ENCODE measurements around the gene ZFYVE28. TPM values are rescaled to one million over a fixed set of nuclear protein-coding genes. Genes with fewer than 3 reads are reported as not detected.
A peak's percentile ranks its signal among the peaks of the same experiment; 100 is the strongest.
"Not testable (repeated sequence)": the region's sequence is repeated elsewhere in the genome, so short reads cannot be mapped to it uniquely, and the experiment has no call there.

Gene ZFYVE28
- total RNA-seq, 2 donors from 2014 or later, result 2.7 to 9.9 TPM

DNA sequence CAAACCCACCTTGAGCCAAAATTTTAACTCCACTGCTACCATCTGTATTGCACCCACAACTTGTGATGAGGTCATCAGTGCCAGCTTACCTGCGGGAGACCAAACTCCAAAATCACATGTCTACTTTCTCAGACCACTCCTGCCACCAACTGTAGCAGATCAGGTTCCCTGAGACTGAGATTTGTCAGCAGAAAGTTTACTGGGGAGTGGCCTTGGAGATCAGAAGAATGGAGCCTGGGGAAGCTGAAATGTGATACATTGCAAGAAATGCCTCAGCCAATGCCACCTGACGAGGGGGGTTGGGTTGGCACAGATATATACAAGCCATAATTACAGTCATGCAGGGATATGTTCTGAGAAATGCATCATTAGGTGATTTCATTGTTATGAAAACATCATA is 195.6 kb downstream of the ZFYVE28 start:
- no peak for DNase-seq (ENCODE audit: low spot score in 2 of 2)
- Mint-ChIP-seq H3K27ac (peak overlapping the region in 1 of 2 donors; percentile 55), H3K9me3 (no peaks in the 10 kb centered on the region), H3K36me3 (no peaks in the 10 kb centered on the region)
- ATAC-seq, result no peak

DNA sequence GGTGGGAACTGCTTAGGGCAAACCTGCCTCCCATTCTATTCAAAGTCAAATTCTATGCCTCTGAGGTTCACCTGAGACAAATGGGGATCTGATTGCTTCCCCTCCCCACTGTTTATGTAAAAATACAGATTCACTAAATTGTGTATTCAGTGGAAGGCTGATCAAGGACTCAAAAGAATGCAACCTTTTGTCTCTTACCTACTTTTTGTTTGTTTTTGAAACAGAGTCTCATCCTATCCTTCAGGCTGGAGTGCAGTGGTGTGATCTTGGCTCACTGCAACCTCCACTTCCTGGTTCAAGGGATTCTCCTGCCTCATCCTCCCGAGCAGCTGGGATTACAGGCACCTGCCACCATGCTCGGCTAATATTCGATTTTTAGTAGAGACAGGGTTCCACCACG is 197.1 kb downstream of the ZFYVE28 start:
- H3K9me3 Mint-ChIP-seq; DNase-seq (ENCODE audit: low spot score in 2 of 2); H3K27ac Mint-ChIP-seq; H3K36me3 Mint-ChIP-seq; ATAC-seq: not testable (repeated sequence)

DNA sequence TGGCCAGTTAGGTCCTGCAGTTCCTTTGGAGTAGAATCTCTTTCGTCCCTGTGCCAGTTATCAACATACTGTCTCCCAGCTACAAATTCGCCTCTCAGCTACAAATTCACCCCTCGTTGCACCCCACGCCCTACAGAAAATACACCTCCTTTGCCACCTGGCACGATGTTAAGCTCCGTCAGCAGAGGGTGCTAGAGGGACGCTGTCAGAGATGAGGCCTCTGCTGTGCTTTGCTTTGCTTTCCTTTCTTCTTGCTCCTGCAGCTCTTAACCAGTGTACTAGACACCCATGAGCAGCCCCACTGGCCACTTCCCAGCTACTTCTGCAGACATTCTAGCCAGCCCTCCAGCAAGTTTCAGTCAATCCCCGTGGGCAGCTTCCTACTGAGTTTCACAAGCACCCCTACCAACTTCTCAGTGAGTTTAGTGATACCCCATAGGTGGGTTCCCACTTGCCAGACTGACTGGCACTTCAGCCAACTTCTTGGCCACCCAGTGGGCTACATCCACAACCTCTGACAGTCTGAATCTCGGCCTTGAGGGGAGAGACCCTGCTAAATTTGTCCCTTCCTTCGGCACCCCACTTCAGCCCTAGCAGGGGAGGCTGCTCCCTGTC is 198.3 kb downstream of the ZFYVE28 start:
- ATAC-seq (peak; percentile 86 to 87), DNase-seq (ENCODE audit: low spot score in 2 of 2) (peak; percentile 70 to 84)
- no peak overlapping the region for H3K27ac Mint-ChIP-seq
- no peaks in the 10 kb centered on the region for H3K9me3 Mint-ChIP-seq
- H3K36me3 Mint-ChIP-seq, result no peaks in the 10 kb centered on the region

Other genes with a start within 250 kb of the ZFYVE28 start
- 10 to 100 TPM; 22.1 to 24.9 TPM for gene HAUS3, start 176.5 kb downstream of the ZFYVE28 start, total RNA-seq
- 1 to 10 TPM; 1.8 to 7.3 TPM for gene POLN, start 176.5 kb downstream of the ZFYVE28 start, total RNA-seq
- gene MXD4, start 156.5 kb downstream of the ZFYVE28 start, total RNA-seq, result 10 to 100 TPM in 1 of 2 donors, 1 to 10 TPM in 1; 5.1 to 10.6 TPM
- gene CFAP99, start 310 bp upstream of the ZFYVE28 start, total RNA-seq, result not detected
- gene RNF4, start 50.5 kb upstream of the ZFYVE28 start, total RNA-seq, result 10 to 100 TPM; 76.0 to 91.1 TPM
- gene FAM193A, start 118.0 kb upstream of the ZFYVE28 start, total RNA-seq, result 10 to 100 TPM; 31.0 to 32.4 TPM